ENCODE results near the gene PLA2G3.

- TF ChIP-seq, protein P1, sequence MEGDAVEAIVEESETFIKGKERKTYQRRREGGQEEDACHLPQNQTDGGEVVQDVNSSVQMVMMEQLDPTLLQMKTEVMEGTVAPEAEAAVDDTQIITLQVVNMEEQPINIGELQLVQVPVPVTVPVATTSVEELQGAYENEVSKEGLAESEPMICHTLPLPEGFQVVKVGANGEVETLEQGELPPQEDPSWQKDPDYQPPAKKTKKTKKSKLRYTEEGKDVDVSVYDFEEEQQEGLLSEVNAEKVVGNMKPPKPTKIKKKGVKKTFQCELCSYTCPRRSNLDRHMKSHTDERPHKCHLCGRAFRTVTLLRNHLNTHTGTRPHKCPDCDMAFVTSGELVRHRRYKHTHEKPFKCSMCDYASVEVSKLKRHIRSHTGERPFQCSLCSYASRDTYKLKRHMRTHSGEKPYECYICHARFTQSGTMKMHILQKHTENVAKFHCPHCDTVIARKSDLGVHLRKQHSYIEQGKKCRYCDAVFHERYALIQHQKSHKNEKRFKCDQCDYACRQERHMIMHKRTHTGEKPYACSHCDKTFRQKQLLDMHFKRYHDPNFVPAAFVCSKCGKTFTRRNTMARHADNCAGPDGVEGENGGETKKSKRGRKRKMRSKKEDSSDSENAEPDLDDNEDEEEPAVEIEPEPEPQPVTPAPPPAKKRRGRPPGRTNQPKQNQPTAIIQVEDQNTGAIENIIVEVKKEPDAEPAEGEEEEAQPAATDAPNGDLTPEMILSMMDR (IDR thresholded peaks at IDR 0.05), result no peak
- TF ChIP-seq POLR2A (IDR thresholded peaks at IDR 0.05) (no peak), EP300 (IDR thresholded peaks at IDR 0.05) (no peak), POLR2AphosphoS5 (IDR thresholded peaks at IDR 0.05) (no peak)
Observed at GRCh38 chr22:31098632-31099110, 41.6 kb downstream of the PLA2G3 start.
